Smooth muscle cell (in vitro differentiated cells): Measurements from ENCODE around the gene RAB23. TPM values are rescaled to one million over a fixed set of nuclear protein-coding genes. Genes with fewer than 3 reads are reported as not detected.

Experiments
- polyA plus RNA-seq: library from polyadenylated mRNA; unstranded; fragments of >200 nt; fragmentation: Nextera tagmentation; extraction: Ambion mirVana; gene quantifications from 2 replicates; pipeline ENCODE4 v1.2.1, GENCODE V29; 2016
- total RNA-seq: library from RNA; depleted of rRNA; stranded (reverse); fragments of >200 nt; gene quantifications from 2 replicates; pipeline ENCODE4 v1.2.3, GENCODE V29; 2014

Gene RAB23
- total and polyA plus RNA-seq, 2 experiments from 2014 or later: 51.4 to 95.3 TPM

Other genes with a start within 250 kb of the RAB23 start
- gene KIAA1586, start 175.6 kb downstream of the RAB23 start, total RNA-seq: 13.1 and 19.7 TPM in 2 replicates
- 10.1 and 14.7 TPM in 2 replicates for gene KIAA1586, start 175.6 kb downstream of the RAB23 start, polyA plus RNA-seq
- gene ZNF451, start 132.1 kb downstream of the RAB23 start, total RNA-seq: 76.5 and 87.8 TPM in 2 replicates
- 21.1 and 23.6 TPM in 2 replicates for gene ZNF451, start 132.1 kb downstream of the RAB23 start, polyA plus RNA-seq
- gene BAG2, start 50.0 kb downstream of the RAB23 start, total RNA-seq: 15.7 and 16.4 TPM in 2 replicates
- 12.0 and 12.4 TPM in 2 replicates for gene BAG2, start 50.0 kb downstream of the RAB23 start, polyA plus RNA-seq
- gene PRIM2, start 95.3 kb upstream of the RAB23 start, total RNA-seq: 13.7 and 18.1 TPM in 2 replicates
- gene PRIM2, start 95.3 kb upstream of the RAB23 start, polyA plus RNA-seq: 6.3 and 7.0 TPM in 2 replicates